Skin epidermis (tissue), 12 donors: Measurements from ENCODE around the gene NRCAM.

Source experiments
- H3K27ac ChIP-seq, 21 experiments: fragments of 200-600 bp; sonication (generic) in 11 of 21; one replicate each; pipeline ENCODE4 v1.5.0; 2020; ENCODE audit warnings: mild to moderate bottlenecking in 3 of 21, inconsistent platforms in 2 of 21, moderate library complexity in 2 of 21
- H3K4me3 ChIP-seq, 7 experiments: fragments of 200-600 bp; sonication (generic) in 2 of 7; one replicate each; pipeline ENCODE4 v1.5.0; 2020; ENCODE audit warnings: inconsistent platforms in 2 of 7, mild to moderate bottlenecking in 2 of 7, moderate library complexity in 1 of 7

The NRCAM gene

DNA sequence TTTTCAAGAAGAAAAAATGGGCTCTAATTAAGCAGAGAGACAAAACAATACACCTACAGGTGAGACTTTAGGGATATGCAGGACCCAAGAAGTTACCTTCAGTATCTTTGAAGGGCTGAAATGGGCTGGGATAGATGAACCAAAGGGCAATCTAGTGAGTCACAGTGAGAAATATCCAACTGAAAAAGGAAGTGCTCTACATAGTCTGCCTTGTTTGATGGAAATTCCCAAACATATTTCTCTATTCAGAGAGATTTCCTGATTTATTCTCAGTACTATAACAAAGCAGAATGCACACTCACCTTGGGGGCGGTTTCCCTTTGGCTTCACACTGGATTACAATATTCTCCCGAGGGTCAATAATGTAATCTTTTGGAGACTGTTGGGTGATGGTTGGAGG lies 222.0 kb downstream of the NRCAM start:
- Histone ChIP-seq H3K27ac (no peak overlapping the region), H3K4me3 (no peak overlapping the region)

DNA sequence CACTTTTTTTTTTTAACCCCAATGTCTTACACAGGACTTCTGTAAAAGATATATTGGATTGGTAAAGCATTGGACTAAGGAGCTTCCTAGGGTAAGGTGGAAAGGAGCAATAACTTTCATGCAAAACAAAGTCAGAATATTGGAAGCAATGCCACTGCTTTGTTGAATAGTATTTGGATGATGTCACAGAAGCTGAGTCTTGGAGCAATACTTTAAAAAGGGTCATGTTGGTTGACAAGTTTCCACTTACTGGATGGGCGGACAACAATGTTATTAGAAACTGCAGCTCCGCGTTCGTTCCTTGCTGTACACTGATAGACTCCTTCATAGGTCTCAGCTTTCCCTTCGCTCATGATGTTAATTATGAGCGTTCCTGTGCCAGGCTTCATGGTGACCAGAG lies 224.2 kb downstream of the NRCAM start:
- no peak overlapping the region for H3K27ac ChIP-seq
- H3K4me3 ChIP-seq: no peak overlapping the region

DNA sequence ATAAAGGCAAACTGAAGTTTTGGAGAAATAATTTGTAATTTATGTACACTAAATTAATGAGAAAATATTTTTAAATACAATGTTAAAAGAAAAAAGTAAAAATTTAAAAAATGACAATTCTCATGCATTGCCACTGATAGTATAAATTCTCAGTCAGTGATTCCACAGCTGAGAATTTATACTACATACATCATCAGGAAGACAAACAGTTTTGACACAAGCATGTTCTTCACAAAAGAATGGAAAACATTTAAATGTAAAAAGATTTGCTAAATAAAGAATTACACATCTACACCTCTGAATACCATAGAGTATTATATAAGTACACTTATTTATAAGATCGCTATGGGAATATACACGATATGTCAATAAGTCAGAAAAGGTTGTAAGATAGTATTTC lies 225.0 kb downstream of the NRCAM start:
- H3K4me3 ChIP-seq: no peak overlapping the region
- H3K27ac ChIP-seq: no peak overlapping the region

DNA sequence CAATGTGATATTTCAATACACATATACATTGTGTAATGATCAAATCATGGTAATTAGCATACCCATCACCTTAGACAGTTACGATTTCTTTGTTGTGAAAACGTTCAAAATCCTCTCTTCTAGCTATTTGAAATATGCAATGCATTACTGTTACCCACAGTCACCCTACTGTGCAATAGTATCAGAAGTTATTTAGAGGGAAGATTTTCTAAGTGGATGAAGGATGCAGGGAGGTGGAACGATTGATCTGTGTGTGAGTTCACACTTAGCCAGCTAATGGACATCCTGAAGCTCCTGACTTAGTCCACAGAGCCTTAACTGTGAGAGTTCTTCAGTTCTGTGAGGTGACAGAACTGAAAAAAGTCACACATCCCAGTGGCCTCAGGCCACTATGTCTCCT lies 228.9 kb downstream of the NRCAM start:
- no peak overlapping the region for H3K27ac ChIP-seq
- no peak overlapping the region for H3K4me3 ChIP-seq

DNA sequence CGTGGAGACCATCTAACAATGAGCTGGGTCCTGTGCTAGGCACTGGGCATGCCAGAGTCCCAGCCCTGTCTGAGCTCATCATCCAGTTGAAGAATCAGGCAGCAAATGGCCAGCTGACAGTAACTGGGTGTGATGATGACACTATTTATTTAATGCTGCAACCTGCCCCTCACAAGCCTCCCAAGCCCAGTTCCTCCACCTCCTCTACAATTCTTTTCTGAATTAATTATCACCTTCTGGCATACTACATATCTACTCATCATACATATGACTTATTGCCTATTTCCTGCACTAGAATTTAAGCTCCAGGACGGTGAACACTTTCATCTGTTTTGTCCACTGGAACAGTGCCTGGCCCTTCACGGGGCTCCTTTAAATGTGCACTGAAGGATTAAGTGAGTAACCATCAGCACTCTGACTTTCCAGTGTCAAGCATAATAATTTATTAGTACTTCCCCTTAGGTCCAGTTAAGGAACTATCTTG lies 229.4 kb downstream of the NRCAM start:
- Histone ChIP-seq H3K27ac (no peak overlapping the region), H3K4me3 (no peak overlapping the region)

DNA sequence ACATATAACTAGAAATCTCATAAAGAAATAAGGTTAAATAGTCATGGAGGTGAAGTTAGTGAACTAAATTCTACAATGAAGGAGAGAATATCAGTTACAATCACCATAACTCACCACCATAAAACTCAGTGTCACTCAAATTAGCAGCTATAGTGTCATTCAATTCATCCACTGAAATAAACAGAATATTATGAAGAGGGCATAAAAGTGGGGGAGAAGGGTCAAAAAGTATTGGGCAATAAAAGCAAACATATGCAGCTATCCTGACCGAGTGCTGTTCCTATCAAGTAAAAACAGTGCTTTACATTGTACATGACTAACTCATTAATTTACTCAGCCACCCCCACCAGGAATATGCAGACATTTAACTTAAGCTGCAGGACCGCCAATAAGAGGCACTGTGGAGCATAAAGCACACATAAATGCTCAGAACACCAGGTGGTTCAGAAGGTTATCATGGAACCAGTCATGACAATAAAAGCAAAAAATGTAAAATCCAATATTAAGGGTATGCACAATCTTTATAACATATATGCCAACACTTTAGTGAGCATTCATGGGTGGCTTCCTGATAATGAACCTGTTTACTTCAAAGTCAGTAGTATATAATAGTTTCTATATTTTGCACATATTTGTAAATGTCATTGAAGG lies 230.6 kb downstream of the NRCAM start:
- Histone ChIP-seq H3K4me3 (no peak overlapping the region), H3K27ac (no peak overlapping the region)

DNA sequence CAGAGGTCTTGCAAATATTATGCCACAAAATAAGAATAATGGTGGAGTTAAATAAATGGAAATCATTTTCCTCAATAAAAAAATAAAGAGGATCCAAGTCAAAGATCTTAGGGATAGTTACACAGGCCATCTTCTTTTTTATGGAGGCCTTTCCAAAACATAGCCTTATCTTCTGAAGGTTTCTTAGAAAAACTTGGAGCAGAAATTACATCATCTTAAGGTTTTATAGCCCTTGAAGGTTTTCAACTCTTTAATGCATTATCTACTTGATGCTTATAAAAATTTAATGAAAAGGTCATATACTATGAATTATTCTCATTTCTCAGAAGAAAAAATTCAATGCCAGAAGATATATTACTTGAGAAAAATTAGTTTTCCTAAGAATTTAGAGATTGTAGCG lies 231.8 kb downstream of the NRCAM start:
- Histone ChIP-seq H3K4me3 (no peak overlapping the region), H3K27ac (no peak overlapping the region)

DNA sequence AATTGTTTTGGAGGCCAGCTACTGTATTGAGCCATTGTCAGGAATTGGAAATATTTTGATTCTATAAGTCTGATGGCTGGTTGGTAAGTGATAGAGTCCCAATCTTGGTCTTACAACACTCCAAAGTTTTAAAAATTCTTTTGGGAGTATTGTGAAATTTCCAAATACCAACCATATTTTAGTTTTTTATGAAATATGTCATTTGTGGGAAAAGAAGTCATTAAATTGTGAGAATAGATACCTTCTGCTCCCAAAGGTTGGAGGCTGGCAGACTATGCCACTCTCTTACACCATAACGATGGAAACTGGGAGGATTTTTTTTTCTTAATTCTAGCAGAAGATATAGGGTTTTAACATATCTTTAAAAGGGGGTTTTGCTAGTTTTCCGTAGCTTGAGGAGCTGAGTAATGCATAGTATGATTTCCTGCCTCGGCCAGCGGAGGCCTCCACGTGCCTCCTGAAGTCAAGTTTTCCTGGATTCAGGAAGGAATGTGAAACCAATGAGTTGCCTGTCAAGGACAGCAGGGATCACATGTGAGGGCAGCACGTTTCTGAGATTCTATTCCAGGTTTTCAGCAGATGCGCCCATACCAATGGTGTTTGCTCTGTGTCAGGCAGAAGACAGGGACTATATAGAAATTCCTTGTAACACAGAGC lies 233.9 kb downstream of the NRCAM start:
- Histone ChIP-seq H3K27ac (no peak overlapping the region), H3K4me3 (no peak overlapping the region)

DNA sequence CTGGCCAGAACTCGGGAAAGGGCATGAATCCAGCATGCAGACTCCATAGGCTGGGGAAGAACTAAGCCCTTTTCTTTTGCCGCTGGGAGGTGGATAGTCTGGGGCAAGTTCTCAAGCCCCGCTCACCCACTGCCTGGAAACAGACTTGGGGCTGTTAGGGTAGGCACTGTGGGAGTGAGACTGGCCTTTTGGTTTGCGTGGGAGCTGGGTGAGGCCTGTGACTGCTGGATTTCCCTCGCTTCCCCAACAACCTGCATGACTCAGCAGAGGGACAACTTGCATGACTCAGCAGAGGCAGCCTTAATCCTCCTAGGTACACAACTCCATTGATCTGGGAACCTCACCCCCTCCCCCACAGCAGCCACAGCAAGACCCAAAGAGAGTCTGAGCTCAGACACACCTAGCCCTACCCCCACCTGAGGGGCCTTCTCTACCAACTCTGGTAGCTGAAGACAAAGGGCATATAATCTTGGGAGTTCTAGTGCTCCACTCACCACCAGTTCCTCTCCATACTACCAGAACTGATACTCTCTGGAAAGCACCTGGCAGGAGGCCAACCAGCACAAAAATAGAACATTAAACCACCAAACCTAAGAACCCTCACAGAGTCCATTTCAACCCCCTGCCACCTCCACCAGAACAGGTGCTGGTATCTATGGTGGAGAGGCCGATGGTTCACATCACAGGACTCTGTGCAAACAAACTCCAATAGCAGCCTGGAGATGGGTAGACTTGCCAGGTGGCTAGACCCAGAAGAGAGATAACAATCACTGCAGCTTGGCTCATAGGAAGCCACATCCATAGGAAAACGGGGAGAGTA lies 244.6 kb downstream of the NRCAM start:
- H3K4me3 ChIP-seq: no peak overlapping the region
- peak overlapping the region in 2 of 21 experiments; percentile 37 to 56 for H3K27ac ChIP-seq

DNA sequence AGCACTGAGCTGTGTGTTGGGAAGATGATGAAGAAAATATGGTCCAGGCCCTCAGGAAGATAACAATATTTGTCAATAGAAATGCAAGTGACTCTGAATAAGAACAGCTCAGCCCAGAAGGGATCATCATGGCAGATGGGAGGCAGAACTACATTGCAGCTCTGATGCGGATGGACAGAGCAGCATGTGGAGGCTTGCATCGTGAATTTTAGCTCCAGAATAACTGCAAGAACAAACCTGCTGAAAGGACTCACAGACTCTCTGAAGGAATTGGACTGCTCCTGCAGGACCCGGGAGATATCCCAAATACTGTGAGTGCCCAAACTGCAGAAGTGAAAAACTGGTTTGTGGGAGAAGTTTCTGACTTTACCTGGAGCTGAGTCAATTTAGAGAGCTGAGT lies 245.4 kb downstream of the NRCAM start:
- Histone ChIP-seq H3K4me3 (no peak overlapping the region), H3K27ac (peak overlapping the region in 2 of 21 experiments; percentile 7 to 56)

DNA sequence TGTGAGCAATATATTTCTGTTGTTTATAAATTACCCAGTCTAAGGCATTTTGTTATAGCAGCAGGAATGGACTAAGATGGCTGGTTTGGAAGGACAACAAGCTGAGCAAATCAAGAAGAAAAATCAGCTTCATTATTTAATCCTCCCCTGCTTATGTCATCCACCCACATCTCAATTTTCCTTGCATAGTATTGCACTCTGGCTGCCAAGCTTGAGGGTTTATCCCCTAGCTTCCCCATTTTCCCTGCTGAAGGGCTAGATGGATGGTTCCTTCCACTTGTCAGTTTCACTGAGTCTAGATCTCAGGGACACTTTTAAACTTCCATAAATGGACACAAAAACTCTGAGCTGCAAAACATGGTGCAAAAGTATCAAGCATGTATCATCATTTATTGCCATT lies 250.9 kb downstream of the NRCAM start:
- Histone ChIP-seq H3K27ac (no peak overlapping the region), H3K4me3 (no peak overlapping the region)

DNA sequence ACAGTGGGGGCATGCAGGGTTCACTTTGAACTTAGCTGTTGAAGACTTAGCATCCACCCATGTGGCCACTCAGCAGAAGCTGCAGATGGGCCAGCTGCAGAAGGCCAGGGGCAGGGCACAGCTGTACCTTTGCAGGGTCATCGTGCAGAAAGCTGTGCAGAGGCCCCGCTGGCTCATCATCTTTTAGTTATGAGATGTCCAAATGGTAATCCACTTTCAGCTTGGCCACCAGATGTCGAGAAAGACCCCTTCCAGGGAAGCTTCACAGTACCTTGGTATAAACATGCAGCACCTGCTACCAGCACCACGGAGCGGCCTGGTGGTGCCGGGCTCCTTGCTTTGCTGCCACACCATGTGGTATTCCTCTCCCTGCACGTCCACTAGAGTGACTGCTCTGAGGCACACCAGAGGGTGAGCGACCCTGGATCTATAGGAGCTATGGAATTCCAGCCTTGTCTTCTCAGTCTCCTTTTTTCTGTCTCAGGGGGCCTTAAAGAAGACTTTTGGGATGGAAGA lies 251.9 kb downstream of the NRCAM start:
- H3K27ac ChIP-seq: no peak overlapping the region
- no peak overlapping the region for H3K4me3 ChIP-seq

DNA sequence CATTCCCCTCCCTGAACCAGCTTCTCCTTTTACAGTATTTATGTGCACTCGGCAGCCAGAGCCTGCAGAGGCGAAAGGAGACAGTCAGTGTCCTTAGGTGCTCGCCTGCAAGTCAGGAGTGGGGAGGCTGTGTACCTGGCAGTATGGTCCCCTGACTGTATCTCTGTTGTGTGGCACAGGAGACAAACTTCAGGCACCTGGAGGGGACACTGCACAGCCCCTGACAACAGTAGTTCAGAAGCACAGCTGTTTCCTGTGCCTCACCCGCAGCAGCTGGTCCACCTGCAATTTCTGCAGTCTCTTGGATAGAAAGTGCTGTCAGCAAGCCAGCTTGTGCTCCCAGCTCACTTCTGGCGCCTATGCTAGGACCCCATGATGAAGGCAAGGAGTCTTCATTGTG lies 252.7 kb downstream of the NRCAM start:
- H3K4me3 ChIP-seq: no peak overlapping the region
- no peak overlapping the region for H3K27ac ChIP-seq

DNA sequence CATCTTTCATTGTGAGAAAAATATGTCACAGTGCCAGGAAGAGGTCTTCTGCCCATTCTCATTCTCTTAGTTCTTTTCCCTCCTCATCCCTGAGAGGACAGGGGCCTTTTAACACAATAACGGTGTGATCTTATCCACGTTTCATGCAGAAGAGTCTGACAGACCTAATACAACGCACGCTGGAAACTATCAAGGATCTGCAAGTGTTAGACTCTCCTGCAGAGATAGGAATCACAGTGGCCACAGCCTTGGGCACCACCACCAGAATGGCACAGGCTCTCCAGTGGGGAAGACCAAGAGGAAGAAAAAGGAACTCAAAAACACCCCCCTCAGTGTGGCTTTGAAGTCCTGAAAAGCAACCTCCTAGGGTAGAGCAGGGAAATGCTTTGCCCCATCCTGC lies 253.5 kb downstream of the NRCAM start:
- Histone ChIP-seq H3K4me3 (no peak overlapping the region), H3K27ac (no peak overlapping the region)

DNA sequence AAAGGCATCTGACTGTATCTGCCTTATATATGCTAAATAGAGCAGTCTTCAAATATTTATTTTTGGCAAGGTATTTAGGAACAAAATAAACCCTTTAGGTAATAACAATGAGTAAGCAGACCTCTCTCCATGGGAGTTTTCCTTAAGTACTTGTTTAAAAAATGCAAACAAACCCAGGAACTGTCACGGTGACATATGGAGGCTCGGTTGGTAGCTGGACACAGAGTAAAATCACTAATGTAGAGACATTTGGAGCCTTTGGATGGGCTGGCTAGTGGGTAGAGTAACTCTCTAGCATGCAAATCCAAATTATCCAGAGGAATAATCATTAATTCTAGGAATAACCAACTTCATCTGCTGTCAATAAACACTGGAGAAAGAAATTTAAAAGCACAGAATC lies 254.5 kb downstream of the NRCAM start:
- Histone ChIP-seq H3K4me3 (no peak overlapping the region), H3K27ac (no peak overlapping the region)

DNA sequence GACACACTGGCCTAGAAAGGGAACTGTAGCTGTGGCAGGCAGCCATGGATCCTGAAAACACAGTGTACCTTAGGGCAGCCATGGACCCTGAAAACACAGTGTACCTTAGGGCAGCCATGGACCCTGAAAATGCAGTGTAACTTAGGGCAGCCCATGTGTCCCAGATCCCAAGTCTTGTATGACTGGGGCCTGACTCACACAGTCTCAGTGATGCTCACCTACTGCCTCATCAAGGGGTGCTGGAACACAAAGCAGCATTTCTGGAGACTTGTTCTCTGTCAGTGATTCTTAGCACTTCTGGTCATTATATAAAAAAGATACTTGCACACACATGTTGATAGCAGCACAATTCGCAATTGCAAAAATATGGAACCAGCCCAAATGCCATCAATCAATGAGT lies 255.9 kb downstream of the NRCAM start:
- H3K27ac ChIP-seq: no peak overlapping the region

DNA sequence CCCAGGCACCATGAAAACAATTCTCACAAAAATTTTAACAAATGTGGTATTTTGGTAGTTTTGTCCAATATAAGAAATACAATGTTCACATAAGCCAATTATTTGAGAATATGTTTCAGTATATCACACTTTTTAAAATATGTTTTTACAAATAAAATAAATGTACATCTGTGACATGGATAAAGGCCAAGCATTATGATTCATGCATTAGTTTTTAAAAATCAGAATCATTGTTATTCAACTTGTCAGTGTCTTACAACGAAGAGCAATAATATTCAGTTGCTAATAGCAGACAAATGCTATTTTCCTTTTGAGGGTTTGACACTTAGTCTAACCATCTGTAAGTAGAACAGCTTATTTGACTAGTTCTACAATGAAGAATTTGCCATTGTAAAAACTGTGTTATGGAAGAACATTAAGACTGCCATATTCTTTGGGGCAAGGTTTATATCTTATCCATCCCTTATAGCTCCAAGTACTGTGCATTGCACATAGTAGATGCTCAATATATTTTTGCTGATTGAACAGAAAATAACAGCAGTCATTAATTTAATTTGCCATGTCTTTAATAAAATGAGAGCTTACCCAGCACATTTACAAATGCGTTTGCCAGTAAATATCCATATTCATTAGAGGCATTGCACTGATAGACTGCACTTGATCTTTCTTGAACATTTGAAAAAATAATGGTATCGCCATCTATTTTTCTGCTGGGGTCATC lies 258.7 kb downstream of the NRCAM start:
- Histone ChIP-seq H3K27ac (no peak overlapping the region), H3K4me3 (no peak overlapping the region)

More for the DNA sequence above, 255.9 kb downstream of the NRCAM start:
- no peak overlapping the region for H3K4me3 ChIP-seq

DNA sequence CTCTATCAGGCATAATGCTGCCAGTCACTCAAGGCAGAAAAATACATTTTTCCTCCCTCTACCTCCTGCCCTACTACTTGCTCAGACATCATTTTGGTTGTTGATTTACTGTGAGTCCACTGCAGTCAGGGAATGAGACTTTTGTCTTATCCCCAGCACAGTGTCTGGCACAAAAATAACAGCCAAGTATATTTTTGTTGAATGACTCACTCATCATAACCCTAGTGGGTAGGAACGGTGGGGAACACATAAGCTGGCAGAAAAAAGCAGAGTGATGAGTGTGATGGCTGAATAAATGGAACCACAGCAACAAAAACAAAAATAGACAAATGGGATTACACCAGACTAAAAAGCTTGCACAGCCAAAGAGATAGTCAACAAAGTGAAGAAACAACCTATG lies 260.2 kb downstream of the NRCAM start:
- H3K27ac ChIP-seq: no peak overlapping the region
- H3K4me3 ChIP-seq: no peak overlapping the region

DNA sequence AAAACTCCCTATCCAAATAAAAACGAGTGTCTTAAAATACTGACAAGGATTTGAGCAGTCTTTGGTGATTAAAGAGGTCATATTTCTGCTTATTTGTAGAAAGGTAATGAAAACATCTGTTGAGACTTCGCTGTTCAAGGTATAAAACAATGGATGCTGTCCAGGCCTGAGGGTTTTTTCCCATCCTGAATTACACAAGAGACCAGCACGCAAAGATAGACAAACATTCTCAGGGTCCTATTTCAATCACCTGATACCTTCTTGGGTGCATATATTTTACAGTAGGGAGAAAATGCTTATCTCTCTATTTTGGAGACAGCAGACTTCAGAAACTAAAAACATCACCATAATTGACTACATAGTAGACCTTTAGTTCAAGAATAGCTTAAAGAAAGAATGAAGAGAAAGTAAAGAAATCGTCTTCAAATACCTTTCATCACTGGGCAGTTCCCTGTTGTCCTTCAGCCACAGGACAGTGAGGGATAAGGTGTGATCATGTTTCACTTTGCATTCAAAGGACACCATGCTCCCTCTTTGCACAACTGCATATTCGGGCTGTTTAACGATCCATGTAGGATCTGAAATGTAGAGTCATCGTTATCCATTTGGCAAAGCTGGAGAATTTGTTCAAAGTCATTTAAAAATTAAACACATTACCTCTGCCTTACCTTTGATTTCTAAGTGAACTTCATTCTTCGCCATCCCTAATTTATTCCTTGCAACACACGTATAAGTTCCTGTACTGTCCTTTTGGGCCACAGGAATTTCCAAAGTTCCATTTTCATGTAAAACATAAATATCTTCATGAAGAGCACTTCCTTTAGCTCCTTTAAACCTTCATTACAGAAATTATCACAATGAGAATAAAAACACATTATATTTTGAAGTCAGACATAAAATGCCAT lies 262.4 kb downstream of the NRCAM start:
- Histone ChIP-seq H3K4me3 (no peak overlapping the region), H3K27ac (no peak overlapping the region)
